NCI-H69 (cell line): ENCODE data around the gene TMEM134.
"Not testable (repeated sequence)": the region's sequence is repeated elsewhere in the genome, so short reads cannot be mapped to it uniquely, and the experiment has no call there.

Source experiments
- DNase-seq: peaks from one replicate; lab custom pipeline; 2025; lab: John Stamatoyannopoulos, UW

Gene TMEM134

GRCh38 chr11:67468759-67469507 lies at the start of gene TMEM134:
TMEM134 (minus strand) TSS chr11:67469251; CDS start chr11:67469192, 59 bp downstream.
- peak; percentile 96 for DNase-seq

GRCh38 chr11:67517784-67518552 lies 48.9 kb upstream of the TMEM134 start:
- DNase-seq, result no peak

- DNase-seq, result no peak
Observed at GRCh38 chr11:67516806-67517205, 47.8 kb upstream of the TMEM134 start.

- DNase-seq, result no peak
Observed at GRCh38 chr11:67514116-67514515, 45.1 kb upstream of the TMEM134 start.

GRCh38 chr11:67511558-67511957 lies 42.5 kb upstream of the TMEM134 start:
- not testable (repeated sequence) for DNase-seq

GRCh38 chr11:67510023-67510345 lies 40.9 kb upstream of the TMEM134 start:
- no peak for DNase-seq

- peak; percentile 98 for DNase-seq
Observed at GRCh38 chr11:67508486-67509121, 39.6 kb upstream of the TMEM134 start.

- peak; percentile 100 for DNase-seq
Observed at GRCh38 chr11:67507864-67508485, 38.9 kb upstream of the TMEM134 start, which contains the start of gene CDK2AP2. CDK2AP2 (minus strand) TSS chr11:67508162; CDS start chr11:67508082, 80 bp downstream.

- DNase-seq, result no peak
Observed at GRCh38 chr11:67507242-67507863, 38.3 kb upstream of the TMEM134 start.

- DNase-seq, result no peak
Observed at GRCh38 chr11:67506426-67507051, 37.5 kb upstream of the TMEM134 start.

GRCh38 chr11:67505605-67506396 lies 36.8 kb upstream of the TMEM134 start:
- peak; percentile 95 for DNase-seq

- peak; percentile 91 for DNase-seq
Observed at GRCh38 chr11:67504950-67505581, 36.0 kb upstream of the TMEM134 start, which contains the start of gene PITPNM1. PITPNM1 (minus strand) TSS chr11:67505363; CDS start chr11:67504180, 1,183 bp downstream.

- DNase-seq, result peak; percentile 86
Observed at GRCh38 chr11:67504005-67504949, 35.2 kb upstream of the TMEM134 start.

- DNase-seq, result no peak
Observed at GRCh38 chr11:67503119-67504004, 34.3 kb upstream of the TMEM134 start.

- no peak for DNase-seq
Observed at GRCh38 chr11:67502328-67502979, 33.4 kb upstream of the TMEM134 start.

- DNase-seq, result no peak
Observed at GRCh38 chr11:67501854-67502253, 32.8 kb upstream of the TMEM134 start.
